MM.1S (cell line): ENCODE results near the gene DNAJC5.

ENCODE experiments used
- DNase-seq: peaks from one replicate; pipeline ENCODE4 v3.0.0-alpha.2; 2015
- H2AFZ ChIP-seq: fragments of 300-600 bp; sonication (generic); 2 replicates; pipeline ENCODE4 v1.6.0; 2016; ENCODE audit warnings: antibody characterized with exemption, low read length
- H3F3A ChIP-seq: fragments of 300-600 bp; sonication (generic); 2 replicates; pipeline ENCODE4 v1.6.1; 2016; ENCODE audit warnings: mild to moderate bottlenecking, antibody characterized with exemption, low read length, moderate library complexity, mixed read lengths; ENCODE audit not compliant: insufficient read depth
- H3K27ac ChIP-seq: fragments of 300-600 bp; sonication (generic); 2 replicates; pipeline ENCODE4 v1.5.1; 2016; ENCODE audit warnings: mild to moderate bottlenecking, low read length
- H3K27me3 ChIP-seq: fragments of 300-600 bp; sonication (generic); replicated peaks from 2 replicates; pipeline ENCODE4 v1.6.0; 2016; ENCODE audit warnings: low read length; ENCODE audit not compliant: insufficient read depth
- H3K36me3 ChIP-seq: fragments of 300-600 bp; sonication (generic); replicated peaks from 2 replicates; pipeline ENCODE4 v1.6.1; 2016; ENCODE audit warnings: mild to moderate bottlenecking, low read length, mixed read lengths; ENCODE audit not compliant: insufficient read depth
- H3K4me1 ChIP-seq: fragments of 300-600 bp; sonication (generic); 2 replicates; pipeline ENCODE4 v1.6.1; 2016; ENCODE audit warnings: low read length, mixed read lengths
- H3K4me2 ChIP-seq: fragments of 300-600 bp; sonication (generic); 2 replicates; pipeline ENCODE4 v1.6.0; 2016; ENCODE audit warnings: low read depth, low read length
- H3K4me3 ChIP-seq: fragments of 300-600 bp; sonication (generic); 2 replicates; pipeline ENCODE4 v1.5.1; 2016; ENCODE audit warnings: low read length, mixed read lengths
- H3K79me2 ChIP-seq: fragments of 300-600 bp; sonication (generic); 2 replicates; pipeline ENCODE4 v1.6.1; 2016; ENCODE audit warnings: mixed run types, low read length, mixed read lengths
- H3K9ac ChIP-seq: fragments of 300-600 bp; sonication (generic); 2 replicates; pipeline ENCODE4 v1.6.1; 2016; ENCODE audit warnings: low read length, mixed read lengths
- H3K9me2 ChIP-seq: fragments of 300-600 bp; sonication (generic); replicated peaks from 2 replicates; pipeline ENCODE4 v1.6.1; 2016; ENCODE audit warnings: mild to moderate bottlenecking, low read length, mixed read lengths; ENCODE audit not compliant: insufficient read depth
- H3K9me3 ChIP-seq: fragments of 300-600 bp; sonication (generic); replicated peaks from 2 replicates; pipeline ENCODE4 v1.6.1; 2016; ENCODE audit warnings: mild to moderate bottlenecking, low read length, mixed read lengths; ENCODE audit not compliant: insufficient read depth
- H4K20me1 ChIP-seq: fragments of 300-600 bp; sonication (generic); 2 replicates; pipeline ENCODE4 v1.6.1; 2016; ENCODE audit warnings: mild to moderate bottlenecking, low read length, moderate library complexity, mixed read lengths; ENCODE audit not compliant: insufficient read depth
- EZH2 ChIP-seq: fragments of 300-600 bp; sonication (generic); optimal IDR thresholded peaks from 2 replicates; pipeline ENCODE3; 2017; ENCODE audit warnings: low read depth, mild to moderate bottlenecking, antibody characterized with exemption, low read length, mixed read lengths
- EZH2phosphoT487 ChIP-seq: fragments of 300-600 bp; sonication (generic); IDR thresholded peaks from 2 replicates; pipeline ENCODE4 v1.6.1; 2018; ENCODE audit warnings: antibody characterized with exemption, low read length
- TF ChIP-seq, protein P1 (sequence below): fragments of 300-600 bp; sonication (generic); IDR thresholded peaks from 2 replicates; pipeline ENCODE4 v1.5.1; 2016; ENCODE audit warnings: antibody characterized with exemption, low read length, mixed read lengths

Gene DNAJC5

DNA sequence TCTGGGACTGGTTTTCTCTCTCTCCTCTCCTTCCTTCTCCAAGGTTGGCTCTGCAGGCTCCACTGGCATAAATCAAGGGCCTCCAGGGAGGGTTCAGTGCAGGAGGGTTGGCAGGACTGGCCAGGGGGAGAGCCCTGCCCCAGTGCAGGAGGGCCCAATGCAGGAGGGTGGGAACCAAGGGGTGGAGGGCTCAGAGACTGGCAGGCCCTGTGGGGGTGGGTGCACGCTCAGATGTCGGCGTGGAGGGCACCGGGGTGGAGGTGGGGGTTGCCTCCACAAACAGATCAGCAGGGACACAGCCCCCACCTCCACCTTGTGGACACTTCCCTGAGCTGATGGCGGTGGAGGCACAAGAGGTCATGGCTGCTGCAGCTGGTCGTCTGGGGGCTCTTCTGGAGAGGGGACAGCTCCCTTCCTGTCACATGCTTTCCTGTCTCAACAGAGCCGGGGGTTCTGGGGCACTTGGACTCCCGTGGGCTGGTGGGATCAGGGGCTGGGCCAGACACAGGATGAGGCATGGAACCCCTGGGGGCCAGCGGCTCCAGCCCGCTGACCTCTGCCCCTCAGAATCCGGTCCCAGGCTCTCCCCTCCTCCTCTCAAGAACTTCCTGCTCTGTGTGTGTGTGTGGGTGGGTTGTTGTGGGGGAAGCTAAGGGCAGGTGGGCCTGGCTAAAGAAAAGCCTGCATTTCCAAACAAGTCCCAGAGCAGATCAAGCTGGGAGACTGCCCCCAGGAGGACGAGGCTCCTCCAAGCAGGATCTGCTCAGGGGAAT lies 36.3 kb upstream of the DNAJC5 start:
- Histone ChIP-seq H3K9me3 (no peaks in the 10 kb centered on the region), H3K4me2 (no peak overlapping the region), H3K4me3 (no peak overlapping the region), H3K27me3 (peaks cover 14% of the 10 kb centered on the region), H3K79me2 (peaks cover 6% of the 10 kb centered on the region; the same call in 1 of the 2 replicates), H3K27ac (no peak overlapping the region), H3K36me3 (no peaks in the 10 kb centered on the region), H3F3A (peaks cover 4% of the 10 kb centered on the region; the same call in 1 of the 2 replicates), H2AFZ (no peak overlapping the region), H3K9ac (no peak overlapping the region), H4K20me1 (no peaks in the 10 kb centered on the region), H3K4me1 (peaks cover 15% of the 10 kb centered on the region), H3K9me2 (no peaks in the 10 kb centered on the region)
- TF ChIP-seq, protein P1, sequence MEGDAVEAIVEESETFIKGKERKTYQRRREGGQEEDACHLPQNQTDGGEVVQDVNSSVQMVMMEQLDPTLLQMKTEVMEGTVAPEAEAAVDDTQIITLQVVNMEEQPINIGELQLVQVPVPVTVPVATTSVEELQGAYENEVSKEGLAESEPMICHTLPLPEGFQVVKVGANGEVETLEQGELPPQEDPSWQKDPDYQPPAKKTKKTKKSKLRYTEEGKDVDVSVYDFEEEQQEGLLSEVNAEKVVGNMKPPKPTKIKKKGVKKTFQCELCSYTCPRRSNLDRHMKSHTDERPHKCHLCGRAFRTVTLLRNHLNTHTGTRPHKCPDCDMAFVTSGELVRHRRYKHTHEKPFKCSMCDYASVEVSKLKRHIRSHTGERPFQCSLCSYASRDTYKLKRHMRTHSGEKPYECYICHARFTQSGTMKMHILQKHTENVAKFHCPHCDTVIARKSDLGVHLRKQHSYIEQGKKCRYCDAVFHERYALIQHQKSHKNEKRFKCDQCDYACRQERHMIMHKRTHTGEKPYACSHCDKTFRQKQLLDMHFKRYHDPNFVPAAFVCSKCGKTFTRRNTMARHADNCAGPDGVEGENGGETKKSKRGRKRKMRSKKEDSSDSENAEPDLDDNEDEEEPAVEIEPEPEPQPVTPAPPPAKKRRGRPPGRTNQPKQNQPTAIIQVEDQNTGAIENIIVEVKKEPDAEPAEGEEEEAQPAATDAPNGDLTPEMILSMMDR = no peak
- no peak for TF ChIP-seq EZH2
- no peak for TF ChIP-seq EZH2phosphoT487
- DNase-seq = no peak

DNA sequence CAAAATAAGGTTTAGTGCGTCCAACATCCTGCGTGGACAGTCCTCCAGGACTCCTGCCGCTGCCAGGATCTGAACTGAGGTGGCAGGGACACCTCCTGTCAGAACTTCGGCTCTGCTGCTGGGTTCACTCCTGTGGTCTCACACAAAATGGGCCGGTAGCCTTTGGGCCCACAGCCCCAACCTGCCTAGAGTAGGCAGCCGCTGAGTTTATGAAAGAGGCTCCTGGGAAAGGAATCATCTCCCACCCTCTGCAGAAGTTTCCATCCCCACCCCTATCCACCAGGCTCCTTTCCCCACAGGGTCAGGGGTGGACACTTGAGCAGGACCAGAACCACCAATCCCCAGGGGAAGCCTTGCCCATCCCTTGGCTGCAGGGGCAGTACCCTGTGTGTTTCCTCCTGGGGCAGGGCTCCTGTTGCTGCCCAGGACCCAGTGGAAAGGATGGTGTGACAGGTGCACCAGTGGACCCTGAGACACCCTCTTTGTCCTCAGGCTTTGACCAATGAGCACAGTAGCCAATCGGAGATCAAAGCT lies 35.7 kb upstream of the DNAJC5 start:
- Histone ChIP-seq H3K4me3 (no peak overlapping the region), H4K20me1 (no peaks in the 10 kb centered on the region), H3K36me3 (no peaks in the 10 kb centered on the region), H3K9me3 (no peaks in the 10 kb centered on the region), H2AFZ (no peak overlapping the region), H3K9me2 (no peaks in the 10 kb centered on the region), H3K27me3 (peaks cover 14% of the 10 kb centered on the region), H3K9ac (no peak overlapping the region), H3F3A (peaks cover 10% of the 10 kb centered on the region; the same call in 1 of the 2 replicates), H3K4me2 (no peak overlapping the region), H3K4me1 (peaks cover 12% of the 10 kb centered on the region), H3K27ac (no peak overlapping the region), H3K79me2 (peaks cover 9% of the 10 kb centered on the region; the same call in 1 of the 2 replicates)
- no peak for DNase-seq
- TF ChIP-seq EZH2phosphoT487 = no peak
- TF ChIP-seq, protein P1 = no peak
- no peak for TF ChIP-seq EZH2

DNA sequence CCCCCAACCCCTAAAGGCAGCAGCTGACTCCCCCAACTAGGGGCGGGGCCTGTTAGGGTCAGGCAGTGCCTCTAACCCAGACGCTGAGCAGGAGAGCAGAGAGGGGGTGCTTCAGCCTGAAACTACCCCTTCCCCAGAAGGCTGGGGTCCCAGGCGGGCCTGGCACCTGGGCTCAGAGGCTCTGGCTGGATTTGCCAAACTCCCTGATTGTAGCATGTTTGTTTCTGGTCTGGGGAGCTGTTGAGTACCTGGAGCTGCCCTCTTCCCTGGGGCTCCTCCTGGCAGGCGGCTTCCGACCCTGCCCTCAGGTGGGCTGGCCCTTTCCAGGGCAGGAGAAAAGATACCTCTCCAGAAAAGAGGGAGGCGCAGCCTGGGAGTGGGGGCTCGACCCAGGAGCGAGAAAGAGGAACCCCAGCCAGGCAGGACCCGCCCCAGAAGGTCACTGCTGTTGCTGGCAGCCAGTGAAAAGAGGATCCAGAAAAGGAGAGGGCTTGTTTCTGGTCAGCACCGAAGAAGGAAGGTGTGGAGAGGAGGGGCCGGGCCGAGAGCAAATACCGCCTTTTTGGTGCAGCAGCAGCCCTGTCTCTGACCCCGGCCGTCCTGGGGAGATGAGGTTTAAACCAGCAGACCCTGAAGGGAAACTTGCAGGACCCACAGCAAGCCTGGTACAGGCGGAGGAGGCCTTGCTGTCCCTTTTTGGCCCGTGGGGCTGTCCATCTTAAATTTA lies 34.4 kb upstream of the DNAJC5 start:
- Histone ChIP-seq H3K4me2 (no peak overlapping the region), H3K4me1 (peaks cover 8% of the 10 kb centered on the region), H2AFZ (no peak overlapping the region), H3K79me2 (peaks cover 12% of the 10 kb centered on the region), H3K9me3 (no peaks in the 10 kb centered on the region), H3K27ac (no peak overlapping the region), H3K9me2 (no peaks in the 10 kb centered on the region), H3K9ac (no peak overlapping the region), H3K4me3 (no peak overlapping the region), H3K36me3 (no peaks in the 10 kb centered on the region), H4K20me1 (no peaks in the 10 kb centered on the region), H3F3A (peaks cover 18% of the 10 kb centered on the region; the same call in 1 of the 2 replicates), H3K27me3 (peaks cover 14% of the 10 kb centered on the region)
- DNase-seq = no peak
- no peak for TF ChIP-seq EZH2phosphoT487
- TF ChIP-seq, protein P1 = no peak
- TF ChIP-seq EZH2 = no peak
